GM18498 (cell line): Measurements from ENCODE around the gene CAMKMT.

Experiments
- ATAC-seq: cut with Tn5 transposase; IDR thresholded peaks from one replicate; pipeline ENCODE4 v1.9.1; 2021; ENCODE audit warnings: mild to moderate bottlenecking, moderate library complexity; ENCODE audit not compliant: unreplicated experiment

Gene CAMKMT

GRCh38 chr2:44548221-44549098, 186.7 kb downstream of the CAMKMT start:
- no peak for ATAC-seq

GRCh38 chr2:44549099-44549471, 187.3 kb downstream of the CAMKMT start:
- no peak for ATAC-seq

DNA sequence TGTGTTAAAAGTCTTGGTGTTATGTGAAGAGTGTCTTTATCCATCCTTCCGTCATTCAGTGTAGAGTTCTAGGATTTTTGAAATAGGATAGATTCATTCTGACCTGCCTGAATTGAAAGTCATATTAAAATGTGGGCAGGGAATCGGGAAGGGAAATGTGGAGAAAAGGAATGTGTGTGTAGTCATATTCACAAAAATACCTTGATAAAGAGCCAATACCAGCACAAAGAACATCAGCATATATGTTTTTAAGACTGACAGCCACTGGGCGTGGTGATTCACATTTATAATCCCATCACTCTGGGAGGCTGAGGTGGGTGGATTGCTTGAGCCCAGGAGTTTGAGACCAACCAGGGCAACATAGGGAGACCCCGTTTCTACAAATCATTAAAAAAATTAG, 188.1 kb downstream of the CAMKMT start:
- ATAC-seq = no peak

GRCh38 chr2:44550561-44550960, 188.8 kb downstream of the CAMKMT start:
- ATAC-seq = no peak

DNA sequence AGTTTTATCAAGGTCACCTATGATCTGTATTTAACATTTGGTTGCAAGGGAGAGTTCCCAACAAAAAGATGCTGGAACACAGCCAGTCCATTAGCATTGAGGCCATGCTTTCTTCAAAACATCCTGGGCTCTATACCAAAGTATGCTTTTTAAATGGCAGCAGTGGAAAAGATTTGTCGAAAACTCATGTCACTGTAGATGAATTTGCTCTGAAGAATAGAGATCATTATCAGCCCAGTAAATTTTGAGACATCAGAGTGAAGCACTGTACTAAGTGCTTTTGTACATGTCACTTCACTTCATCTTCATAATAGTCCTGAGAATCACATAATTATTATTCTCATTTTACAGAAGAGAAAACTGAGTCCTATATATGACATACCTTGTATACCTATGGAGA, 189.8 kb downstream of the CAMKMT start:
- ATAC-seq = no peak

GRCh38 chr2:44553456-44553855, 191.7 kb downstream of the CAMKMT start:
- ATAC-seq = no peak

DNA sequence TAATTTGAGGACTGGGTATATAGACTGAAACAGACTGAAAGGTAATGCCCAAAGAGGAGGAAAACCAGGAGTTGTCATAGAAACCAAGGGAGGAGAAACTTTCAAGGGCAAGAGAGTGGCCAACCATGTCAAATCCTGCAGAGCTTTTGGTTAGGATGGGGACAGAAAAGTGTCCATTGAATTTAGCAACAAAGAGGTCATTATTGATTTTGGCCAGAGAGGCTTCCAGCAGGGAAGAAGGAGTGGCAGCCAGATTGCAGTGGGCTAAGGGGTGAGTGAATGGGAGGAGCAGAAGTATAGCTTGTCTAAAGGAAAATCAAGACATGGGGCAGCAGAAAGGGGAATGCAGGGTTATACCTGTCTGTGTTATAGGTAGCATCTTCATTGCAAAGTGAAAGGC, 194.0 kb downstream of the CAMKMT start:
- no peak for ATAC-seq

DNA sequence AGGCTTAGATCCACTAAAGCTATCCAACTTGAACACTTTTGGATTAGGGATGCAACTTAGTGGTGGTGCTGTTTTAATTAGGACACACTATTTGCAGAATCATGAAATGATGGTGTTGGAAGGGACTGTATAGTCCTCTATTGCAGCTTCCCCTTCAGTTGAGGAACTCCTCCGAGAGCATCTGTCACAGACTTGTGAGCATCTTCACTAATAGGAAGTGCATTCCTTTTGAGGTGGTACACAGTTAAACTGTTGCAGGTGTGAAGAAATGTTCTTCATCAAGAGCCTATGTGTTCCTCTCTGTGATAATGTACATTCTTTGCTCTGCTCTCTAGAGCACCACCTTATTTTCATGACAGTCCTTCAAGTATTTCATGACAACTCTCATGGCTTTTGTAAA, 197.4 kb downstream of the CAMKMT start:
- ATAC-seq = no peak

- no peak for ATAC-seq
Observed at GRCh38 chr2:44560352-44560751, 198.6 kb downstream of the CAMKMT start.

DNA sequence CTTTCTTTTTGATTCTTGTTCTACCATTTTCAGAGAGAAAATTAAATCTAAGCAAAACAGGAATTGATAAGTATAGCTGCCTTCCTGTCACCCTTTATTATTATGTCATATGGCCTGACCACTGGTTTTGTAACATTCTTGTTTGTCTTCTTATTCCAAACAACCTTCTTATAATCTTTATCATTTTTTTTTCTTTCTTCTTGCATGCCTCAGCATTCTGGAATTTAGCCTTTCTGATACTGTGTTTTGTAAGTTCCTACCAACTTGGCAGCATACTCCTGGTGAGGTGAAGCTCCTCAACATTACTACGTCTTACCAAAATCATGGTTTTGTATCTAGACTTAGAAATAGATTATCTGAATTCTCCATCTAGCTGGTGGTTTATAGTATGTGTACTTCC, 199.2 kb downstream of the CAMKMT start:
- no peak for ATAC-seq

DNA sequence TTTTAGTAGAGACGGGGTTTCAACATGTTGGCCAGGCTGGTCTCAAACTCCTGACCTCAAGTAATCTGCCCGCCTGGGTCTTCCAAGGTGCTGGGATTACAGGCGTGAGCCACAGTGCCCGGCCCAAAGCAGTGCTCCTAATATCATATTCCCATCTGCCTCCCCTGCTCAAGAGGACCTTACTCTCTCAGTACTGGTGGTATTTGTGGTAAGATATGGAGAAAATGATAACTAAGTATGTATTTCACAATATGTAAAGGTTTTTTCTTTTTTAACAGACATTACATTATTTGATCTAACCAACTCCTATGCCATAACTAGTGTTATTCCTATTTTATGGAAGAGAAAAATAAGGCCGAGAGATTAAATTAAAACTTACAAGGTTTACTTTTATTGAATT, 201.0 kb downstream of the CAMKMT start:
- ATAC-seq = no peak

- ATAC-seq = no peak
Observed at GRCh38 chr2:44564752-44565151, 203.0 kb downstream of the CAMKMT start.

DNA sequence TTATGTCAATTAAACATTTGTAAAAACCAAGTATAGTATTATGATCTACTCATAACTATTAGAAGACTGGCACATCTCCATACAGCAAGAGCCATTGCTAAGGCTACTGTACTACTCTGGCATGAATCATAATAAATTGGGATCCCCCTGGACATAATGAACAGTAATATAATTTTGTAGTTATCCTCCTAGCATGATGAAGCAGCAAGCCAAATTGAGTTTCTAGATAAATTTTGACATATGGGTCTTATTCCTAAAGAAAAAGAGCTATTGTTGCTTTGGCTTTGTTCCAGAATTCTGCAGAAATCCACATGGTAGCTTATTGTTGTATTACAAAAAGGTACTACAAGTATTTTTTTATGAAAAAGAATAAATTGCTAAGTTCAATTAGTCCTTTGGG, 204.3 kb downstream of the CAMKMT start:
- no peak for ATAC-seq

- ATAC-seq = no peak
Observed at GRCh38 chr2:44569491-44569890, 207.7 kb downstream of the CAMKMT start.

GRCh38 chr2:44570271-44570670, 208.5 kb downstream of the CAMKMT start:
- ATAC-seq = no peak

DNA sequence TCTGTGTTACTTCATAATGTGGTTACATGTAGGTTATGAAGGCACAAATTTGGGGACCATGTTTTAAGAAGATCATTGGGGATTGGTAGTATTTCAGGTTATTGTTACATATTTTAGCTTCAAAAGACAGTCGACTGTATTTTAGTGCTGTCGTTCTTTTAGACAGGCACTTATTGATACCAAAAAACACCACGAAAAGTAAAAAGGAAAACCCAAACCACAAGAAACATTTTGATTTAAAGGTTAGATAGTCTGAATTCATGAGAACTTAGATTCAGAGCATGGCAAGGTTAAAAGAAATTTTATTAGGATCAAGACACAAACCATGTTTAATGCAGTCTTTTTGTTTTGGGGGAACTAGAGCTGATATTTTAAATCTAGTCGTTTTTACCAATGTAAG, 209.0 kb downstream of the CAMKMT start:
- ATAC-seq = no peak

DNA sequence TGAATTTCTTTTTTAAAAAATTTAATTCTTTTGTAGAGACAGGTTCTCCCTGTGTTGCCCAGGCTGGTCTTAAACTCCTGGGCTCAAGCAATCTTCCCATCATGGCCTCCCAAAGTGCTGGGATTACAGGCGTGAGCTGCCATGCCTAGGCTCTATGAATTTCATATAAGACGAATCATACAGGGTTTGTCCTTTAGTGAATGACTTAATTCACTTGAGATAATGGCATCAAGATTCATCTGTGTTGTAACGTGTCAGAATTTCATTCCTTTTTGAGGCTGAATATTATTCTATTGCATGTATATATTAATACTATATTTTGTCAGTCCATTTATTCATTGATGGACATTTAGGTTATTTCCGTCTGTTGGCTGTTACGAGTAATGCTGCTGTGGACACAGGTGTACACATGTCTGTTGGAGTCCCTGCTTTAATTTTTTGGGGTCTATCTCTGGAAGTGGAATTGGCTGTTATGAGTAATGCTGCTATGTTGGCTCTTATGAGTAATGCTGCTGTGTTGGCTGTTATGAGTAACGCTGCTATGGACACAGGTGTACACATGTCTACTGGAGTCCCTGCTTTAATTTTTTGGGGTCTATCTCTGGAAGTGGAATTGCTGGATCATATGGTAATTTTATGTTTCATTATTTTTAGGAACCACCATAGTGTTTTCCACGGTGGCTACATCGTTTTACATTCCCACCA, 210.6 kb downstream of the CAMKMT start:
- no peak for ATAC-seq

DNA sequence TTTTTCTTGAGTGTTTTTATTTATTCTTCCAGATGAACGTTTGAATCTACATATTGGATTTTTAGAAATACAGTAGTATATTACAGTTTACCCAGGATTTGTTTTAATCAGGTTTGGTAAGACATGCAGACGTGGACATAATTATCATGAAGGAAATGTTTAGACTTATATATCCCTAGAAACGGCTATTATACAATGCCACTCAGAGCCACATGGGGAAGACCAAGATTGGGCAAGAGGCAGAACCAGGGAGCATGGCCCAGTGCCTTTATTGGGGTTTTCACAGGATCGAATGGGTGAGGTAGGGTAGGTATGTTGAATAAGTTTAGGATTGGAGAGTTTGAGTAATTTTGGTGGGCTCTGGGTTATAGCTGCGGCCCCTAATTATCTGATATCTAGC, 212.2 kb downstream of the CAMKMT start:
- no peak for ATAC-seq

DNA sequence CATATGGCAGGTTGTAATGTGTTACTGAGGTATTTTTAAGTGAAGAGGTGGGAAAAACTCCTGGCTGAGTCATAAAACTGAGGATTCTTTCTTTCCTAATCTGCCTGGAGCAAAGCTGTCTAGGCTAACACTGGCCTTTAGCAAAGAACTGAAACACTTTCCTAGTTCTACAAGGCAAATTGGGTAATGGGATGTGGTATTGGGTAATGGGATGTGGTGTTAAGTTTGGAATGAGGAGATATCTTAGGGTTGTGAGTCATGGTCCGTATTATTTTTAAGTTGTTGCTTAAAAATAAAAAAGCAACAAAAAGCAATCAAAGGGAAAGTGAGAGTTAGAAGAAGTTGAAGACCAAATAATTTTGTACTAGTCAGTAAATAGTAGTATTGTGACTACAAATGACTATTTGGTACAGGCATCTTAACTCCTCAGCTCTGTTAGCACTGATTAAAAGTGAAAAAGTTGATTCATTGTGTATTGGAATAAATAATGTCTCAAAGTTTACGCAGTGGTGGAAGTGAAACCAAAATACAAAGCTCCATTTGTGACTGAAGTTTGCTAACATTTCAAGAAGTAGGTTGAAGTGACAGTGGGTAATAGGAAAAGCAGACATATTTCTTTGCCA, 216.8 kb downstream of the CAMKMT start:
- ATAC-seq = no peak

GRCh38 chr2:44579115-44579836, 217.5 kb downstream of the CAMKMT start:
- no peak for ATAC-seq

DNA sequence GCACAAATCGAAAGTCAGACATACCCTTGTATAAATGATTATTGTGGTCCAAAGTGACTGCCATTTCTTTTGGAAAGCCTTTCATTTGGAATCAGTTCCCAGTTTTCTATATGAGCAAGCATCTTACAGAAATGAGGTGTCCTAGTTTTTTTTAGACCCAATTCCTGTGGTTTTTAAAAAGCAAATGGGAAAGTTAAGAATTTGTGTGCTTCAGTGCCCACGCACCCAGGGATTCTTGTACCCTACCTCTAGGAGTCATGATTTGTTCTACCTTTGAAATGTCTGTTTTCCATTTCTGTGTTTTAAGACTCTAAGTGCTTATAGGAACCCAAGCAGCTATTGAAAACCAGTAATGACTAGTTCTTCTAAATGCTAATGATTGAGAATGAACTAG, 218.1 kb downstream of the CAMKMT start:
- no peak for ATAC-seq
